ENCODE data around the gene KIAA1328. TPM values are rescaled to one million over a fixed set of nuclear protein-coding genes. Genes with fewer than 3 reads are reported as not detected.
A peak's percentile ranks its signal among the peaks of the same experiment; 100 is the strongest.

Gene KIAA1328
- total and polyA plus RNA-seq, 2 donors (not counting 3 experiments of a cell fraction or from before 2014, with no cell fraction given): 2.7 to 6.5 TPM

DNA sequence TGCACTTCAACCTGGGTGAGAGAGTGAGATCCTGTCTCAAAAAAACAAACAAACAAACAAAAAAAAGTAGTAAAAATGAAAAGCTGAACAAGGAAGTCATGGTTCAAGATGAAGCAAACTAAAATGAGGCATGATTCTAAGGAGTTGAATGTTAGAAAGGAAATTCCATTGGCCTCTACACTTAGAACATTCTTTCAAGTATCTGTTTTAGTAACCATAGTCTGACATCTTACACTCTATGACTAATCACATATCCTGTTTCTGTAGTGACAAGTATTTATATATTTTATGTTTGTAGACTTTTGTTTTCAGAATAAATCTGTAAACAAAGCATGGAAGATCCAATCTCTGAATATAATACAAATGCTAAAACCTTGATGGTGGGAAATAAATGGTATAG lies 164.1 kb downstream of the KIAA1328 start:
- H3K9me1 ChIP-seq (replicated peaks; ENCODE audit: control insufficient read depth, extremely low read depth, insufficient read depth, low read length): no peaks in the 10 kb centered on the region
- ChIA-PET POLR2A (no interaction called here), CTCF (no interaction called here)
- no peak overlapping the region for H3K4me2 ChIP-seq (ENCODE audit: insufficient read depth, low read length)
- peak; percentile 55 for FAIRE-seq
- H3K9me3 ChIP-seq (replicated peaks; ENCODE audit: control insufficient read depth, insufficient read depth, low read length): no peaks in the 10 kb centered on the region
- no peak overlapping the region for H2AFZ ChIP-seq (ENCODE audit: low read depth, low read length)
- peak; percentile 21 for DNase-seq (ENCODE audit: low read depth, low spot score)
- H4K20me1 ChIP-seq (replicated peaks; ENCODE audit: control insufficient read depth, extremely low read depth, insufficient read depth, low read length): no peaks in the 10 kb centered on the region
- no peaks in the 10 kb centered on the region for H3K36me3 ChIP-seq (ENCODE audit: control insufficient read depth in 2 of 2, extremely low read depth in 1 of 2, insufficient read depth in 2 of 2, low read length in 2 of 2)
- no peak overlapping the region for H3K27ac ChIP-seq (ENCODE audit: insufficient read depth, low read depth, low read length)
- dilution Hi-C loops (cut with MboI; ENCODE audit: extremely low pct_ligation_motif_present, low sequenced_read_pairs) (no loop called here), intact Hi-C loops (cut with micrococcal nuclease) (no loop called here)
- no peak overlapping the region for H3K4me3 ChIP-seq (replicated peaks in 1 of 3; ENCODE audit: insufficient read depth in 1 of 3, low read depth in 1 of 3, low read length in 3 of 3)
- no peaks in the 10 kb centered on the region for H3K27me3 ChIP-seq (ENCODE audit: control insufficient read depth in 2 of 2, insufficient read depth in 2 of 2, low read length in 2 of 2)
- no TSS peak for BruUV-seq (replicated peaks)
- H3K79me2 ChIP-seq (ENCODE audit: control insufficient read depth, insufficient read depth, low read length): no peaks in the 10 kb centered on the region
- no peak overlapping the region for H3K9ac ChIP-seq (replicated peaks; ENCODE audit: extremely low read depth, insufficient read depth, low read length)
- peak; percentile 41 for TF ChIP-seq FOS (IDR thresholded peaks at IDR 0.05; ENCODE audit: borderline replicate concordance, insufficient read depth, low read length)
- TF ChIP-seq GATA2 (IDR thresholded peaks at IDR 0.05; ENCODE audit: insufficient read depth, insufficient read length, low read depth, low read length): no peak
- TF ChIP-seq, protein P1, sequence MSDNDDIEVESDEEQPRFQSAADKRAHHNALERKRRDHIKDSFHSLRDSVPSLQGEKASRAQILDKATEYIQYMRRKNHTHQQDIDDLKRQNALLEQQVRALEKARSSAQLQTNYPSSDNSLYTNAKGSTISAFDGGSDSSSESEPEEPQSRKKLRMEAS (IDR thresholded peaks at IDR 0.05; ENCODE audit: insufficient read depth, insufficient read length): no peak
- peaks cover 3% of the 10 kb centered on the region for H3K4me1 ChIP-seq (ENCODE audit: control insufficient read depth, extremely low read depth, insufficient read depth, low read length)

DNA sequence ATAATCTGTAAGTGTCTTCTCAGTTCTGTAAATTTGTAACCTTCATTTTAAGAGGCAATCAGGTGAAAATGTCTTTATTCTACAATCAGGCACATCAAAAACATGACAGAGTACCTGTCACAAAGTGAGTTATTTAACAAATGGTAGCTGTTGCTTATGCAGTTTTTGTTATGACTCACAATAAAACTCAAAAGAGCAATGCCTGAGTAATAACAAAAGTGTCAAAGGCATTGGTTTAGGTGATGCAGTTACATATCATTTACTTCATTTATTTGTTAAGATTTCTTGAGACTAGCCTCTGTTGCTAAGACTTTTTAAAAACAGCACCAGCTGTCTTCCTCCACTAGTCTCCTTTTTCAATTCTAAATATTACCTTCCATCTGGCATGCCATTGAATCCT lies 177.8 kb downstream of the KIAA1328 start:
- Histone ChIP-seq H4K20me1 (replicated peaks; ENCODE audit: control insufficient read depth, extremely low read depth, insufficient read depth, low read length) (no peaks in the 10 kb centered on the region), H3K4me2 (ENCODE audit: insufficient read depth, low read length) (no peak overlapping the region), H3K27me3 (ENCODE audit: control insufficient read depth in 2 of 2, insufficient read depth in 2 of 2, low read length in 2 of 2) (no peaks in the 10 kb centered on the region), H3K9me3 (replicated peaks; ENCODE audit: control insufficient read depth, insufficient read depth, low read length) (no peaks in the 10 kb centered on the region), H3K9ac (replicated peaks; ENCODE audit: extremely low read depth, insufficient read depth, low read length) (no peak overlapping the region), H3K79me2 (ENCODE audit: control insufficient read depth, insufficient read depth, low read length) (no peaks in the 10 kb centered on the region), H3K36me3 (ENCODE audit: control insufficient read depth in 2 of 2, extremely low read depth in 1 of 2, insufficient read depth in 2 of 2, low read length in 2 of 2) (no peaks in the 10 kb centered on the region), H3K4me3 (replicated peaks in 1 of 3; ENCODE audit: insufficient read depth in 1 of 3, low read depth in 1 of 3, low read length in 3 of 3) (no peak overlapping the region), H3K4me1 (ENCODE audit: control insufficient read depth, extremely low read depth, insufficient read depth, low read length) (no peaks in the 10 kb centered on the region), H3K27ac (ENCODE audit: insufficient read depth, low read depth, low read length) (no peak overlapping the region), H3K9me1 (replicated peaks; ENCODE audit: control insufficient read depth, extremely low read depth, insufficient read depth, low read length) (no peaks in the 10 kb centered on the region), H2AFZ (ENCODE audit: low read depth, low read length) (no peak overlapping the region)
- intact Hi-C loops (cut with micrococcal nuclease): loop anchor here (10.0 kb wide), 1 partner anchor 158 kb away; no protein-coding TSS in a partner anchor
- CTCF ChIA-PET: no interaction called here
- DNase-seq (ENCODE audit: low read depth, low spot score): no peak
- no peak for FAIRE-seq
- POLR2A ChIA-PET: no interaction called here
- dilution Hi-C loops (cut with MboI; ENCODE audit: extremely low pct_ligation_motif_present, low sequenced_read_pairs): no loop called here
- no TSS peak for BruUV-seq (replicated peaks)
- TF ChIP-seq POLR2AphosphoS5 (IDR thresholded peaks at IDR 0.05; ENCODE audit: insufficient read depth, low read depth, low read length) (no peak), POLR2A (IDR thresholded peaks at IDR 0.05; ENCODE audit: low read depth, low read length) (no peak), MYC (IDR thresholded peaks at IDR 0.05; ENCODE audit: low read depth, low read length) (no peak), FOS (IDR thresholded peaks at IDR 0.05; ENCODE audit: borderline replicate concordance, insufficient read depth, low read length) (no peak), GATA2 (IDR thresholded peaks at IDR 0.05; ENCODE audit: insufficient read depth, insufficient read length, low read depth, low read length) (no peak), JUN (IDR thresholded peaks at IDR 0.05; ENCODE audit: borderline replicate concordance, insufficient read depth, insufficient read length, low read depth) (no peak)
- TF ChIP-seq, protein P1 (IDR thresholded peaks at IDR 0.05; ENCODE audit: insufficient read depth, insufficient read length): no peak
- TF ChIP-seq, protein P2, sequence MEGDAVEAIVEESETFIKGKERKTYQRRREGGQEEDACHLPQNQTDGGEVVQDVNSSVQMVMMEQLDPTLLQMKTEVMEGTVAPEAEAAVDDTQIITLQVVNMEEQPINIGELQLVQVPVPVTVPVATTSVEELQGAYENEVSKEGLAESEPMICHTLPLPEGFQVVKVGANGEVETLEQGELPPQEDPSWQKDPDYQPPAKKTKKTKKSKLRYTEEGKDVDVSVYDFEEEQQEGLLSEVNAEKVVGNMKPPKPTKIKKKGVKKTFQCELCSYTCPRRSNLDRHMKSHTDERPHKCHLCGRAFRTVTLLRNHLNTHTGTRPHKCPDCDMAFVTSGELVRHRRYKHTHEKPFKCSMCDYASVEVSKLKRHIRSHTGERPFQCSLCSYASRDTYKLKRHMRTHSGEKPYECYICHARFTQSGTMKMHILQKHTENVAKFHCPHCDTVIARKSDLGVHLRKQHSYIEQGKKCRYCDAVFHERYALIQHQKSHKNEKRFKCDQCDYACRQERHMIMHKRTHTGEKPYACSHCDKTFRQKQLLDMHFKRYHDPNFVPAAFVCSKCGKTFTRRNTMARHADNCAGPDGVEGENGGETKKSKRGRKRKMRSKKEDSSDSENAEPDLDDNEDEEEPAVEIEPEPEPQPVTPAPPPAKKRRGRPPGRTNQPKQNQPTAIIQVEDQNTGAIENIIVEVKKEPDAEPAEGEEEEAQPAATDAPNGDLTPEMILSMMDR (IDR thresholded peaks at IDR 0.05; ENCODE audit: extremely low read depth in 1 of 2, insufficient read depth in 1 of 2, low read depth in 1 of 2, low read length in 2 of 2): no peak
